HepG2 (cell line): ENCODE data around the gene ABCD1. TPM values are rescaled to one million over a fixed set of nuclear protein-coding genes. Genes with fewer than 3 reads are reported as not detected.
A peak's percentile ranks its signal among the peaks of the same experiment; 100 is the strongest.

ENCODE experiments used
- ATAC-seq: fragments of 200-7000 bp; cut with Tn5 transposase; 3 replicates; pipeline ENCODE4 v1.9.1; 2020; ENCODE audit warnings: mild to moderate bottlenecking, moderate library complexity
- BruUV-seq: library from RNA; stranded (reverse); fragments of 400-500 nt; replicated peaks from 2 replicates; lab custom pipeline; 2021; lab: Mats Ljungman, UMichigan
- CTCF ChIA-PET: fragments of 300-600 bp; formaldehyde crosslinking; extraction: SDS; loops from one replicate; lab custom pipeline; 2021; ENCODE audit warnings: low total read pairs, inconsistent platforms, low intra/inter-chr PET ratio; lab: Yijun Ruan, JAX
- POLR2A ChIA-PET: fragments of 350-600 bp; sonication (Branson Sonifier 250); formaldehyde crosslinking; loops from one replicate; lab custom pipeline; 2020; ENCODE audit warnings: antibody characterized with exemption, inconsistent platforms; lab: Yijun Ruan, JAX
- DNase-seq: peaks from one replicate; pipeline ENCODE4 v3.0.0-alpha.2; 2015; ENCODE audit warnings: low spot score
- FAIRE-seq: peaks from 3 replicates; lab custom pipeline; 2011; peaks lifted over from hg19 to GRCh38; lab: Jason Lieb, UNC
- H2AFZ ChIP-seq: one replicate; pipeline ENCODE4 v1.6.1; 2011; ENCODE audit warnings: low read length, inconsistent platforms
- H3K27ac ChIP-seq: fragments of 300-600 bp; 3 replicates; pipeline ENCODE4 v1.8.0; 2011; ENCODE audit warnings: mixed run types, mild to moderate bottlenecking, mixed read lengths, low read length, inconsistent platforms; ENCODE audit not compliant: insufficient read depth; ENCODE audit errors: extremely low read length
- H3K27me3 ChIP-seq, 2 experiments: fragments of 200-600 bp in 1 of 2; 2 replicates in 1 of 2; 3 replicates in 1 of 2; pipeline versions ENCODE4 v1.6.0 to v1.8.0; 2011; ENCODE audit warnings: low read length in 2 of 2, mild to moderate bottlenecking in 2 of 2, moderate library complexity in 2 of 2, inconsistent platforms in 1 of 2; ENCODE audit not compliant: insufficient read depth in 2 of 2, control insufficient read depth in 1 of 2
- H3K36me3 ChIP-seq, 2 experiments: fragments of 200-600 bp in 1 of 2; replicated peaks in 1 of 2; 2 replicates in 1 of 2; 3 replicates in 1 of 2; pipeline versions ENCODE4 v1.5.1 to v1.8.0; 2011; ENCODE audit warnings: low read length in 2 of 2, inconsistent platforms in 1 of 2; ENCODE audit not compliant: insufficient read depth in 2 of 2, control insufficient read depth in 1 of 2
- H3K4me1 ChIP-seq: 2 replicates; pipeline ENCODE4 v1.5.1; 2012; ENCODE audit warnings: low read length, inconsistent platforms; ENCODE audit not compliant: insufficient read depth
- H3K4me2 ChIP-seq: 2 replicates; pipeline ENCODE4 v1.6.0; 2011; ENCODE audit warnings: low read depth, low read length, inconsistent platforms
- H3K4me3 ChIP-seq, 3 experiments: fragments of 200-600 bp in 1 of 3; sonication (generic), shearing (Covaris generic) in 1 of 3; replicated peaks in 1 of 3; 2 replicates each; pipeline ENCODE4 v1.5.1; 2011 to 2016; ENCODE audit warnings: low read length in 3 of 3, inconsistent platforms in 2 of 3, low read depth in 2 of 3, mild to moderate bottlenecking in 2 of 3, control low read depth in 1 of 3, mixed read lengths in 1 of 3; ENCODE audit not compliant: insufficient read depth in 1 of 3
- H3K79me2 ChIP-seq: one replicate; pipeline ENCODE4 v1.6.1; 2011; ENCODE audit warnings: low read length, inconsistent platforms; ENCODE audit not compliant: insufficient read depth
- H3K9ac ChIP-seq: 2 replicates; pipeline ENCODE4 v1.6.0; 2011; ENCODE audit warnings: mild to moderate bottlenecking, low read depth, low read length, inconsistent platforms; ENCODE audit not compliant: insufficient read depth
- H3K9me3 ChIP-seq: 2 replicates; pipeline ENCODE4 v1.5.1; 2012; ENCODE audit warnings: mild to moderate bottlenecking, low read length
- H4K20me1 ChIP-seq: 2 replicates; pipeline ENCODE4 v1.6.0; 2011; ENCODE audit warnings: inconsistent platforms, mild to moderate bottlenecking, low read length, moderate library complexity; ENCODE audit not compliant: insufficient read depth
- AGO2 ChIP-seq: fragments of 200-400 bp; formaldehyde crosslinking; optimal IDR thresholded peaks from 2 replicates; pipeline ENCODE3; 2017; ENCODE audit warnings: mild to moderate bottlenecking, low read depth, low read length, moderate library complexity
- IRX3 ChIP-seq: sonication (generic); formaldehyde crosslinking; IDR thresholded peaks from 2 replicates; pipeline ENCODE4 v1.8.1; 2023; ENCODE audit warnings: mild to moderate bottlenecking, low read depth, missing genetic modification reagents, borderline replicate concordance
- RERE ChIP-seq: IDR thresholded peaks from 2 replicates; pipeline ENCODE4 v1.6.1; 2016; ENCODE audit warnings: low read depth, missing genetic modification reagents, missing compliant biosample characterization
- SNAI1 ChIP-seq: sonication (generic); formaldehyde crosslinking; IDR thresholded peaks from 2 replicates; pipeline ENCODE4 v1.5.0; 2020; ENCODE audit warnings: mild to moderate bottlenecking, missing genetic modification reagents, borderline replicate concordance
- ZBTB33 ChIP-seq: sonication (generic); formaldehyde crosslinking; IDR thresholded peaks from 2 replicates; pipeline ENCODE4 v1.4.0; 2020; ENCODE audit warnings: missing genetic modification reagents
- ZBTB46 ChIP-seq: sonication (generic); formaldehyde crosslinking; IDR thresholded peaks from 2 replicates; pipeline ENCODE4 v1.4.0; 2020; ENCODE audit warnings: mild to moderate bottlenecking, missing genetic modification reagents, borderline replicate concordance
- ZKSCAN1 ChIP-seq: fragments of 150-350 bp; IDR thresholded peaks from 2 replicates; pipeline ENCODE4 v1.6.1; 2014; ENCODE audit warnings: low read length
- WGBS: methylation state at CpG from one replicate; pipeline ENCODE4 v1.1.6; 2017; ENCODE audit warnings: low lambda C conversion rate; 5-methylcytosine and 5-hydroxymethylcytosine counted together
- in situ Hi-C: cut with HindIII; loops from 2 replicates; pipeline ENCODE4 v1.10.0; 2017; ENCODE audit warnings: low pct_unique_long_range_greater_than_20kb; ENCODE audit not compliant: extremely low pct_ligation_motif_present
- intact Hi-C: fragments of 100-400 bp; cut with micrococcal nuclease; formaldehyde crosslinking; loops from one replicate; pipeline ENCODE4 v1.10.0; 2022; ENCODE audit not compliant: unreplicated experiment
- polyA plus RNA-seq, 8 experiments: library from polyadenylated mRNA; depleted of rRNA in 3 of 8; stranded (reverse) in 7 of 8; unstranded in 1 of 8; fragments of >200 nt; fragmentation: Illumina TruSeq in 4 of 8; extraction: Trizol in 4 of 8; gene quantifications; 2 replicates each; pipeline versions ENCODE4 v1.2.1 to v1.2.3, GENCODE V29; 2011 to 2016; ENCODE audit warnings: low read depth in 4 of 8, missing spikeins in 1 of 8, mixed read lengths in 1 of 8; ENCODE audit not compliant: insufficient read depth in 1 of 8
- total RNA-seq, 5 experiments: library from RNA; depleted of rRNA; stranded (reverse); fragments of >200 nt; fragmentation: Illumina TruSeq; extraction: Trizol; gene quantifications; 2 replicates each; pipeline ENCODE4 v1.2.3, GENCODE V29; 2016; ENCODE audit warnings: low read depth in 1 of 5

Gene ABCD1
- total and polyA plus RNA-seq, 2 of the 13 experiments (the other 11 are each of a cell fraction or from before 2014, with no cell fraction given), result 11.4 to 15.9 TPM

- TF ChIP-seq RERE (CRISPR knock-in tag), result no peak
- TF ChIP-seq ZKSCAN1, result no peak
- no peak for TF ChIP-seq ZBTB46 (CRISPR knock-in tag)
These were observed 53.5 kb downstream of the ABCD1 start (continued) for GRCh38 chrX:153778181-153778580.

GRCh38 chrX:153778684-153779101, 54.0 kb downstream of the ABCD1 start:
- H3K4me3 ChIP-seq, result no peak overlapping the region
- H3K27me3 ChIP-seq, result no peaks in the 10 kb centered on the region
- intact Hi-C loops, result no loop called here
- peak; percentile 46 for TF ChIP-seq AGO2
- TF ChIP-seq IRX3 (CRISPR knock-in tag), result no peak
- peak; percentile 59; the same call in 1 of the 2 replicates for TF ChIP-seq ZBTB33 (CRISPR knock-in tag)
- TF ChIP-seq SNAI1 (CRISPR knock-in tag), result no peak
- TF ChIP-seq, all 625 proteins: peak for 2
- Histone ChIP-seq H4K20me1 (no peaks in the 10 kb centered on the region), H3K9me3 (no peaks in the 10 kb centered on the region), H3K9ac (no peak overlapping the region), H2AFZ (no peak overlapping the region), H3K36me3 (no peaks in the 10 kb centered on the region), H3K27ac (no peak overlapping the region), H3K4me1 (no peaks in the 10 kb centered on the region), H3K79me2 (no peaks in the 10 kb centered on the region), H3K4me2 (no peak overlapping the region)
- no TSS peak for BruUV-seq
- in situ Hi-C loops, result no loop called here
- FAIRE-seq (no peak), DNase-seq (no peak), ATAC-seq (no peak; the same call in 2 of the 3 replicates)
- WGBS, result no CpG with 5 or more reads among the region's 16 CpGs
- ChIA-PET CTCF (no interaction called here), POLR2A (no interaction called here)
